ENCODE results near the gene TMEM126A.

DNA sequence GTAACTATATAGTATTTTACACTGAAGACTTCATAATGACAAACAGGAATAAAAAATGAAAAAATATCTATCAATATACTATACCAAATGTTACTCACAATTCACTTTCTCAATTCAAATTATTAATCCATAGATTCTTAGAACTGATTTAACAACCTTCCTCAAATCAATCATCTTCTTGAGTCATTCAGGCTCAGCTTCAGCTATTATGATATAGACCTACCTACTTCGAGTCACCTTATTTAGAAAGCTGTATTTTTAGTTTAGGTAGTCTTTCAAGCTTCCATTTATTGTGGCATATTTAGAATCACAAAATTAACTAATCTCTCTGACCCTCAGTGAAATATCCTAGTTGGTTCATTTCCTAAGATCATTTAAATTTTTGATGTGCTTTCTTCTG lies 9.0 kb downstream of the TMEM126A start:
- TF ChIP-seq POLR2AphosphoS5 (IDR thresholded peaks at IDR 0.05) (no peak), EZH2 (IDR thresholded peaks at IDR 0.05; ENCODE audit: borderline replicate concordance, insufficient read depth, low read length, poor library complexity, severe bottlenecking) (no peak), MXI1 (conservative IDR thresholded peaks at IDR 0.05; ENCODE audit: poor library complexity, severe bottlenecking) (no peak), SMC3 (conservative IDR thresholded peaks at IDR 0.05; ENCODE audit: poor library complexity) (no peak), RAD21 (conservative IDR thresholded peaks at IDR 0.05) (no peak)
- TF ChIP-seq, protein P1, sequence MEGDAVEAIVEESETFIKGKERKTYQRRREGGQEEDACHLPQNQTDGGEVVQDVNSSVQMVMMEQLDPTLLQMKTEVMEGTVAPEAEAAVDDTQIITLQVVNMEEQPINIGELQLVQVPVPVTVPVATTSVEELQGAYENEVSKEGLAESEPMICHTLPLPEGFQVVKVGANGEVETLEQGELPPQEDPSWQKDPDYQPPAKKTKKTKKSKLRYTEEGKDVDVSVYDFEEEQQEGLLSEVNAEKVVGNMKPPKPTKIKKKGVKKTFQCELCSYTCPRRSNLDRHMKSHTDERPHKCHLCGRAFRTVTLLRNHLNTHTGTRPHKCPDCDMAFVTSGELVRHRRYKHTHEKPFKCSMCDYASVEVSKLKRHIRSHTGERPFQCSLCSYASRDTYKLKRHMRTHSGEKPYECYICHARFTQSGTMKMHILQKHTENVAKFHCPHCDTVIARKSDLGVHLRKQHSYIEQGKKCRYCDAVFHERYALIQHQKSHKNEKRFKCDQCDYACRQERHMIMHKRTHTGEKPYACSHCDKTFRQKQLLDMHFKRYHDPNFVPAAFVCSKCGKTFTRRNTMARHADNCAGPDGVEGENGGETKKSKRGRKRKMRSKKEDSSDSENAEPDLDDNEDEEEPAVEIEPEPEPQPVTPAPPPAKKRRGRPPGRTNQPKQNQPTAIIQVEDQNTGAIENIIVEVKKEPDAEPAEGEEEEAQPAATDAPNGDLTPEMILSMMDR (IDR thresholded peaks at IDR 0.05; ENCODE audit: poor library complexity, severe bottlenecking), result no peak
- TF ChIP-seq, protein P2, sequence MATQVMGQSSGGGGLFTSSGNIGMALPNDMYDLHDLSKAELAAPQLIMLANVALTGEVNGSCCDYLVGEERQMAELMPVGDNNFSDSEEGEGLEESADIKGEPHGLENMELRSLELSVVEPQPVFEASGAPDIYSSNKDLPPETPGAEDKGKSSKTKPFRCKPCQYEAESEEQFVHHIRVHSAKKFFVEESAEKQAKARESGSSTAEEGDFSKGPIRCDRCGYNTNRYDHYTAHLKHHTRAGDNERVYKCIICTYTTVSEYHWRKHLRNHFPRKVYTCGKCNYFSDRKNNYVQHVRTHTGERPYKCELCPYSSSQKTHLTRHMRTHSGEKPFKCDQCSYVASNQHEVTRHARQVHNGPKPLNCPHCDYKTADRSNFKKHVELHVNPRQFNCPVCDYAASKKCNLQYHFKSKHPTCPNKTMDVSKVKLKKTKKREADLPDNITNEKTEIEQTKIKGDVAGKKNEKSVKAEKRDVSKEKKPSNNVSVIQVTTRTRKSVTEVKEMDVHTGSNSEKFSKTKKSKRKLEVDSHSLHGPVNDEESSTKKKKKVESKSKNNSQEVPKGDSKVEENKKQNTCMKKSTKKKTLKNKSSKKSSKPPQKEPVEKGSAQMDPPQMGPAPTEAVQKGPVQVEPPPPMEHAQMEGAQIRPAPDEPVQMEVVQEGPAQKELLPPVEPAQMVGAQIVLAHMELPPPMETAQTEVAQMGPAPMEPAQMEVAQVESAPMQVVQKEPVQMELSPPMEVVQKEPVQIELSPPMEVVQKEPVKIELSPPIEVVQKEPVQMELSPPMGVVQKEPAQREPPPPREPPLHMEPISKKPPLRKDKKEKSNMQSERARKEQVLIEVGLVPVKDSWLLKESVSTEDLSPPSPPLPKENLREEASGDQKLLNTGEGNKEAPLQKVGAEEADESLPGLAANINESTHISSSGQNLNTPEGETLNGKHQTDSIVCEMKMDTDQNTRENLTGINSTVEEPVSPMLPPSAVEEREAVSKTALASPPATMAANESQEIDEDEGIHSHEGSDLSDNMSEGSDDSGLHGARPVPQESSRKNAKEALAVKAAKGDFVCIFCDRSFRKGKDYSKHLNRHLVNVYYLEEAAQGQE (IDR thresholded peaks at IDR 0.05; ENCODE audit: borderline replicate concordance), result no peak

Measured in neural cell (in vitro differentiated cells).